ENCODE data around the gene PHLPP1.

Gene PHLPP1

GRCh38 chr18:63004466-63005089 lies 289.2 kb downstream of the PHLPP1 start:
- no peak for ATAC-seq (ENCODE audit: low read depth)
- Histone ChIP-seq H3K4me1 (ENCODE audit: insufficient read depth, poor library complexity, severe bottlenecking) (no peaks in the 10 kb centered on the region), H3K27me3 (ENCODE audit: insufficient read depth, poor library complexity, severe bottlenecking) (no peaks in the 10 kb centered on the region), H3K36me3 (ENCODE audit: low read depth) (no peaks in the 10 kb centered on the region), H3K9me3 (ENCODE audit: severe bottlenecking) (no peaks in the 10 kb centered on the region), H3K27ac (ENCODE audit: poor library complexity, severe bottlenecking) (no peak overlapping the region), H3K4me3 (ENCODE audit: severe bottlenecking) (no peak overlapping the region)
- no peak for TF ChIP-seq CTCF (IDR thresholded peaks at IDR 0.05; ENCODE audit: poor library complexity, severe bottlenecking)
- DNase-seq (ENCODE audit: low spot score): no peak

DNA sequence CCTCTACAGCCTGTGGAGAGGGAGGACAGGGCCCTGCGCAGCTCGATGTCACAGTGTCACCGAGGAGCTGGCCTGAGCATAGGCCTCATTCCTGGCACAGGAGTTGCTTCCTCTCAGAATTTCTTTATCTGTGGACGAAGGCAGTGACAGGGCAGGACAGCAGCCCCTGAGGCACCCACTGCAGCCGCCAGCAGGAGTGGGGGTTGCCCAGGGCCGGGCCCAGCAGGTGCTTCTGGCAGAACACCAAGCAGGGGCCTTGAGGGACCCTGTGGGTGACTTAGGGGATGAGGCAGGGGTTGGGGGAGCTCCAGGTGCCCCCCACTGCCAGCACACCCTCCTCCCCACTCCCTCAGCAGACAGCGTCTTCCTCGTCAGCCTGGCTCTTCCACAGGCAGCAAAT lies 290.0 kb downstream of the PHLPP1 start:
- Histone ChIP-seq H3K4me3 (ENCODE audit: severe bottlenecking) (no peak overlapping the region), H3K9me3 (ENCODE audit: severe bottlenecking) (no peaks in the 10 kb centered on the region), H3K27me3 (ENCODE audit: insufficient read depth, poor library complexity, severe bottlenecking) (no peaks in the 10 kb centered on the region), H3K4me1 (ENCODE audit: insufficient read depth, poor library complexity, severe bottlenecking) (no peaks in the 10 kb centered on the region), H3K27ac (ENCODE audit: poor library complexity, severe bottlenecking) (no peak overlapping the region), H3K36me3 (ENCODE audit: low read depth) (no peaks in the 10 kb centered on the region)
- DNase-seq (ENCODE audit: low spot score): no peak
- no peak for TF ChIP-seq CTCF (IDR thresholded peaks at IDR 0.05; ENCODE audit: poor library complexity, severe bottlenecking)
- ATAC-seq (ENCODE audit: low read depth): no peak

GRCh38 chr18:63007231-63007630 lies 291.9 kb downstream of the PHLPP1 start:
- Histone ChIP-seq H3K36me3 (ENCODE audit: low read depth) (no peaks in the 10 kb centered on the region), H3K27ac (ENCODE audit: poor library complexity, severe bottlenecking) (no peak overlapping the region), H3K4me1 (ENCODE audit: insufficient read depth, poor library complexity, severe bottlenecking) (no peaks in the 10 kb centered on the region), H3K4me3 (ENCODE audit: severe bottlenecking) (no peak overlapping the region), H3K9me3 (ENCODE audit: severe bottlenecking) (no peaks in the 10 kb centered on the region), H3K27me3 (ENCODE audit: insufficient read depth, poor library complexity, severe bottlenecking) (no peaks in the 10 kb centered on the region)
- no peak for ATAC-seq (ENCODE audit: low read depth)
- no peak for TF ChIP-seq CTCF (IDR thresholded peaks at IDR 0.05; ENCODE audit: poor library complexity, severe bottlenecking)
- DNase-seq (ENCODE audit: low spot score): no peak

- Histone ChIP-seq H3K4me1 (ENCODE audit: insufficient read depth, poor library complexity, severe bottlenecking) (no peaks in the 10 kb centered on the region), H3K4me3 (ENCODE audit: severe bottlenecking) (no peak overlapping the region), H3K27ac (ENCODE audit: poor library complexity, severe bottlenecking) (no peak overlapping the region), H3K27me3 (ENCODE audit: insufficient read depth, poor library complexity, severe bottlenecking) (no peaks in the 10 kb centered on the region), H3K36me3 (ENCODE audit: low read depth) (no peaks in the 10 kb centered on the region), H3K9me3 (ENCODE audit: severe bottlenecking) (no peaks in the 10 kb centered on the region)
- ATAC-seq (ENCODE audit: low read depth) (no peak), DNase-seq (ENCODE audit: low spot score) (no peak)
- peak; percentile 84 for TF ChIP-seq CTCF (IDR thresholded peaks at IDR 0.05; ENCODE audit: poor library complexity, severe bottlenecking)
These were observed 300.9 kb downstream of the PHLPP1 start for GRCh38 chr18:63016270-63016669.

DNA sequence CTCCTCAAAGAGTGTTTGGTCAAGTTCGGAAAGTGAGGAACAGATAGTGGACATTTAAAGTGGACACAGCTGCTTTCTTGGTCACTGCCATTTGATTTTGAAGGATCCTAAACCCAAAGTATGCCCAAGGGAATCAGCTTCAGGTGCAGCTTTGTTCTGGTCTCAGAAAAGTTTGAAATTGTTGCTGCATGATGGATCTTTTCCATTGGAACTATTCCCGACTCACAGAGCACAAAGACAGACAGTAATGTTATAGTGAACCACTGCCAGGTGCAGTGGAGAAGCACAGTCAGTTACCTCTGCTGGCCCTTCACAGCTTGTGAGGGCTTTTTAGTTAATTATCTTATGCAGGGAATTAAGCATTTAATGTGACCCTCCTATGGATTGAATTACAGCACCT lies 301.7 kb downstream of the PHLPP1 start:
- no peaks in the 10 kb centered on the region for H3K27me3 ChIP-seq (ENCODE audit: insufficient read depth, poor library complexity, severe bottlenecking)
- no peak overlapping the region for H3K4me3 ChIP-seq (ENCODE audit: severe bottlenecking)
- H3K4me1 ChIP-seq (ENCODE audit: insufficient read depth, poor library complexity, severe bottlenecking): no peaks in the 10 kb centered on the region
- no peaks in the 10 kb centered on the region for H3K36me3 ChIP-seq (ENCODE audit: low read depth)
- no peak for DNase-seq (ENCODE audit: low spot score)
- H3K9me3 ChIP-seq (ENCODE audit: severe bottlenecking): no peaks in the 10 kb centered on the region
- no peak for ATAC-seq (ENCODE audit: low read depth)
- no peak for TF ChIP-seq CTCF (IDR thresholded peaks at IDR 0.05; ENCODE audit: poor library complexity, severe bottlenecking)
- no peak overlapping the region for H3K27ac ChIP-seq (ENCODE audit: poor library complexity, severe bottlenecking)
